K562 (cell line): Measurements from ENCODE around the gene MSI1. TPM values are rescaled to one million over a fixed set of nuclear protein-coding genes. Genes with fewer than 3 reads are reported as not detected.
A peak's percentile ranks its signal among the peaks of the same experiment; 100 is the strongest.

Experiments used
- NUFIP1 ChIP-seq: fragments of 450-650 bp; IDR thresholded peaks from 2 replicates; pipeline ENCODE4 v1.6.1; 2018; ENCODE audit not compliant: partially characterized antibody
- PRPF4 ChIP-seq: fragments of 200-400 bp; formaldehyde crosslinking; IDR thresholded peaks from one replicate; pipeline ENCODE4 v1.6.1; 2017; ENCODE audit warnings: low read length, low read depth, mild to moderate bottlenecking; ENCODE audit not compliant: insufficient read depth, poor library complexity, severe bottlenecking
- RBM15 ChIP-seq: fragments of 200-400 bp; formaldehyde crosslinking; IDR thresholded peaks from 2 replicates; pipeline ENCODE4 v1.6.1; 2018; ENCODE audit warnings: mild to moderate bottlenecking, low read length, moderate library complexity; ENCODE audit not compliant: insufficient read depth
- SMAD3 ChIP-seq: fragments of 450-650 bp; formaldehyde crosslinking; conservative IDR thresholded peaks from 2 replicates; pipeline ENCODE4 v1.4.0; 2020; ENCODE audit warnings: mild to moderate bottlenecking
- TEAD1 ChIP-seq, 2 experiments: fragments of 450-650 bp in 1 of 2; sonication (generic) in 1 of 2; formaldehyde crosslinking; IDR thresholded peaks; 2 replicates each; pipeline versions ENCODE4 v1.4.0 to v1.8.0; 2020 to 2022; ENCODE audit warnings: mild to moderate bottlenecking in 2 of 2, missing genetic modification reagents in 1 of 2
- ZNF175 ChIP-seq: fragments of 200-800 bp; sonication (Bioruptor generic); IDR thresholded peaks from 2 replicates; pipeline ENCODE4 v1.6.1; 2016; ENCODE audit warnings: low read depth, mild to moderate bottlenecking, missing genetic modification characterization, missing compliant biosample characterization
- ZNF253 ChIP-seq: fragments of 250-450 bp; sonication (Bioruptor Pico); conservative IDR thresholded peaks from 2 replicates; pipeline ENCODE4 v1.6.1; 2021; ENCODE audit warnings: mild to moderate bottlenecking
- polyA plus RNA-seq, 8 experiments: library from polyadenylated mRNA; depleted of rRNA in 4 of 8; stranded (reverse) in 5 of 8; unstranded in 3 of 8; fragments of >200 nt; fragmentation: Nextera tagmentation in 2 of 8; fragmentation: Illumina TruSeq in 1 of 8; extraction: Ambion mirVana in 2 of 8; extraction: Trizol in 1 of 8; gene quantifications; 2 replicates each; pipeline versions ENCODE4 v1.2.1 to v1.2.3, GENCODE V29; 2011 to 2014; ENCODE audit warnings: inconsistent platforms in 1 of 8, missing spikeins in 1 of 8
- total RNA-seq, 7 experiments: library from RNA; depleted of rRNA in 6 of 7; stranded (reverse); fragments of >200 nt in 6 of 7; fragmentation: Illumina TruSeq in 2 of 7; extraction: Trizol in 2 of 7; gene quantifications; 2 replicates each; pipeline versions ENCODE4 v1.2.1 to v1.2.3, GENCODE V29; 2011 to 2021; ENCODE audit warnings: low replicate concordance in 1 of 7
- TF ChIP-seq, protein P1 (sequence below), 2 experiments: fragments of 250-450 bp in 1 of 2; fragments of 450-650 bp in 1 of 2; sonication (Bioruptor Pico) in 1 of 2; IDR thresholded peaks; 2 replicates each; pipeline versions ENCODE4 v1.6.1 to v1.8.0; 2016 to 2021; ENCODE audit warnings: mild to moderate bottlenecking in 2 of 2, moderate library complexity in 2 of 2, missing compliant biosample characterization in 1 of 2, missing genetic modification characterization in 1 of 2
- TF ChIP-seq, protein P2 (sequence below): fragments of 450-650 bp; IDR thresholded peaks from 2 replicates; pipeline ENCODE4 v1.6.1; 2016; ENCODE audit warnings: mild to moderate bottlenecking, moderate library complexity

Gene MSI1
- total and polyA plus RNA-seq, 9 of the 15 experiments (the other 6 are each of a cell fraction or from before 2014, with no cell fraction given), result 0.16 TPM; not detected in 8

GRCh38 chr12:120317224-120318105 lies 51.5 kb downstream of the MSI1 start (continued):
- no peak for TF ChIP-seq ZNF253 (CRISPR knock-in tag)
- TF ChIP-seq RBM15, result no peak
- TF ChIP-seq TEAD1 (CRISPR knock-in tag; IDR thresholded peaks at IDR 0.05), result peak in 1 of 2 experiments; percentile 48; a peak in 2 of 4 replicates
- TF ChIP-seq, protein P1, sequence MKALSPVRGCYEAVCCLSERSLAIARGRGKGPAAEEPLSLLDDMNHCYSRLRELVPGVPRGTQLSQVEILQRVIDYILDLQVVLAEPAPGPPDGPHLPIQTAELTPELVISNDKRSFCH (CRISPR knock-in tag; IDR thresholded peaks at IDR 0.05), result no peak
- TF ChIP-seq, protein P1 (tag; IDR thresholded peaks at IDR 0.05), result peak; percentile 71
- no peak for TF ChIP-seq NUFIP1
- TF ChIP-seq SMAD3, result no peak
- TF ChIP-seq, protein P2, sequence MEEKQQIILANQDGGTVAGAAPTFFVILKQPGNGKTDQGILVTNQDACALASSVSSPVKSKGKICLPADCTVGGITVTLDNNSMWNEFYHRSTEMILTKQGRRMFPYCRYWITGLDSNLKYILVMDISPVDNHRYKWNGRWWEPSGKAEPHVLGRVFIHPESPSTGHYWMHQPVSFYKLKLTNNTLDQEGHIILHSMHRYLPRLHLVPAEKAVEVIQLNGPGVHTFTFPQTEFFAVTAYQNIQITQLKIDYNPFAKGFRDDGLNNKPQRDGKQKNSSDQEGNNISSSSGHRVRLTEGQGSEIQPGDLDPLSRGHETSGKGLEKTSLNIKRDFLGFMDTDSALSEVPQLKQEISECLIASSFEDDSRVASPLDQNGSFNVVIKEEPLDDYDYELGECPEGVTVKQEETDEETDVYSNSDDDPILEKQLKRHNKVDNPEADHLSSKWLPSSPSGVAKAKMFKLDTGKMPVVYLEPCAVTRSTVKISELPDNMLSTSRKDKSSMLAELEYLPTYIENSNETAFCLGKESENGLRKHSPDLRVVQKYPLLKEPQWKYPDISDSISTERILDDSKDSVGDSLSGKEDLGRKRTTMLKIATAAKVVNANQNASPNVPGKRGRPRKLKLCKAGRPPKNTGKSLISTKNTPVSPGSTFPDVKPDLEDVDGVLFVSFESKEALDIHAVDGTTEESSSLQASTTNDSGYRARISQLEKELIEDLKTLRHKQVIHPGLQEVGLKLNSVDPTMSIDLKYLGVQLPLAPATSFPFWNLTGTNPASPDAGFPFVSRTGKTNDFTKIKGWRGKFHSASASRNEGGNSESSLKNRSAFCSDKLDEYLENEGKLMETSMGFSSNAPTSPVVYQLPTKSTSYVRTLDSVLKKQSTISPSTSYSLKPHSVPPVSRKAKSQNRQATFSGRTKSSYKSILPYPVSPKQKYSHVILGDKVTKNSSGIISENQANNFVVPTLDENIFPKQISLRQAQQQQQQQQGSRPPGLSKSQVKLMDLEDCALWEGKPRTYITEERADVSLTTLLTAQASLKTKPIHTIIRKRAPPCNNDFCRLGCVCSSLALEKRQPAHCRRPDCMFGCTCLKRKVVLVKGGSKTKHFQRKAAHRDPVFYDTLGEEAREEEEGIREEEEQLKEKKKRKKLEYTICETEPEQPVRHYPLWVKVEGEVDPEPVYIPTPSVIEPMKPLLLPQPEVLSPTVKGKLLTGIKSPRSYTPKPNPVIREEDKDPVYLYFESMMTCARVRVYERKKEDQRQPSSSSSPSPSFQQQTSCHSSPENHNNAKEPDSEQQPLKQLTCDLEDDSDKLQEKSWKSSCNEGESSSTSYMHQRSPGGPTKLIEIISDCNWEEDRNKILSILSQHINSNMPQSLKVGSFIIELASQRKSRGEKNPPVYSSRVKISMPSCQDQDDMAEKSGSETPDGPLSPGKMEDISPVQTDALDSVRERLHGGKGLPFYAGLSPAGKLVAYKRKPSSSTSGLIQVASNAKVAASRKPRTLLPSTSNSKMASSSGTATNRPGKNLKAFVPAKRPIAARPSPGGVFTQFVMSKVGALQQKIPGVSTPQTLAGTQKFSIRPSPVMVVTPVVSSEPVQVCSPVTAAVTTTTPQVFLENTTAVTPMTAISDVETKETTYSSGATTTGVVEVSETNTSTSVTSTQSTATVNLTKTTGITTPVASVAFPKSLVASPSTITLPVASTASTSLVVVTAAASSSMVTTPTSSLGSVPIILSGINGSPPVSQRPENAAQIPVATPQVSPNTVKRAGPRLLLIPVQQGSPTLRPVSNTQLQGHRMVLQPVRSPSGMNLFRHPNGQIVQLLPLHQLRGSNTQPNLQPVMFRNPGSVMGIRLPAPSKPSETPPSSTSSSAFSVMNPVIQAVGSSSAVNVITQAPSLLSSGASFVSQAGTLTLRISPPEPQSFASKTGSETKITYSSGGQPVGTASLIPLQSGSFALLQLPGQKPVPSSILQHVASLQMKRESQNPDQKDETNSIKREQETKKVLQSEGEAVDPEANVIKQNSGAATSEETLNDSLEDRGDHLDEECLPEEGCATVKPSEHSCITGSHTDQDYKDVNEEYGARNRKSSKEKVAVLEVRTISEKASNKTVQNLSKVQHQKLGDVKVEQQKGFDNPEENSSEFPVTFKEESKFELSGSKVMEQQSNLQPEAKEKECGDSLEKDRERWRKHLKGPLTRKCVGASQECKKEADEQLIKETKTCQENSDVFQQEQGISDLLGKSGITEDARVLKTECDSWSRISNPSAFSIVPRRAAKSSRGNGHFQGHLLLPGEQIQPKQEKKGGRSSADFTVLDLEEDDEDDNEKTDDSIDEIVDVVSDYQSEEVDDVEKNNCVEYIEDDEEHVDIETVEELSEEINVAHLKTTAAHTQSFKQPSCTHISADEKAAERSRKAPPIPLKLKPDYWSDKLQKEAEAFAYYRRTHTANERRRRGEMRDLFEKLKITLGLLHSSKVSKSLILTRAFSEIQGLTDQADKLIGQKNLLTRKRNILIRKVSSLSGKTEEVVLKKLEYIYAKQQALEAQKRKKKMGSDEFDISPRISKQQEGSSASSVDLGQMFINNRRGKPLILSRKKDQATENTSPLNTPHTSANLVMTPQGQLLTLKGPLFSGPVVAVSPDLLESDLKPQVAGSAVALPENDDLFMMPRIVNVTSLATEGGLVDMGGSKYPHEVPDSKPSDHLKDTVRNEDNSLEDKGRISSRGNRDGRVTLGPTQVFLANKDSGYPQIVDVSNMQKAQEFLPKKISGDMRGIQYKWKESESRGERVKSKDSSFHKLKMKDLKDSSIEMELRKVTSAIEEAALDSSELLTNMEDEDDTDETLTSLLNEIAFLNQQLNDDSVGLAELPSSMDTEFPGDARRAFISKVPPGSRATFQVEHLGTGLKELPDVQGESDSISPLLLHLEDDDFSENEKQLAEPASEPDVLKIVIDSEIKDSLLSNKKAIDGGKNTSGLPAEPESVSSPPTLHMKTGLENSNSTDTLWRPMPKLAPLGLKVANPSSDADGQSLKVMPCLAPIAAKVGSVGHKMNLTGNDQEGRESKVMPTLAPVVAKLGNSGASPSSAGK, result peak; percentile 97
- TF ChIP-seq PRPF4, result no peak
- TF ChIP-seq ZNF175 (CRISPR knock-in tag), result peak; percentile 66
